HCT116 (cell line): ENCODE data around the gene ZNF160. TPM values are rescaled to one million over a fixed set of nuclear protein-coding genes. Genes with fewer than 3 reads are reported as not detected.
"Not testable (repeated sequence)": the region's sequence is repeated elsewhere in the genome, so short reads cannot be mapped to it uniquely, and the experiment has no call there.

Experiments
- ATAC-seq: fragments of 200-7000 bp; cut with Tn5 transposase; 2 replicates; pipeline ENCODE4 v1.9.1; 2020; ENCODE audit warnings: mild to moderate bottlenecking, moderate library complexity
- BruUV-seq: library from RNA; stranded (reverse); fragments of 400-500 nt; replicated peaks from 2 replicates; lab custom pipeline; 2021; lab: Mats Ljungman, UMichigan
- CTCF ChIA-PET: fragments of 300-600 bp; sonication (Branson Sonifier 250); formaldehyde crosslinking; loops from one replicate; lab custom pipeline; 2021; ENCODE audit warnings: antibody characterized with exemption; lab: Charles Lee
- POLR2A ChIA-PET: fragments of 300-600, 350-600 bp; sonication (Branson Sonifier 250); formaldehyde crosslinking; loops from one replicate; lab custom pipeline; 2021; ENCODE audit warnings: antibody characterized with exemption; lab: Charles Lee
- RAD21 ChIA-PET, 2 experiments: fragments of 300-600 bp; sonication (Branson Sonifier 250); formaldehyde crosslinking; loops; one replicate each; lab custom pipeline; 2023; ENCODE audit warnings: low total read pairs in 2 of 2; ENCODE audit not compliant: uncharacterized antibody in 2 of 2, unreplicated experiment in 2 of 2, low non-redundant PET in 1 of 2; lab: Charles Lee
- DNase-seq: peaks from one replicate; pipeline ENCODE4 v3.0.0-alpha.2; 2010; ENCODE audit warnings: low read depth, low spot score
- H2AFZ ChIP-seq: fragments of 200-600 bp; shearing (Covaris generic), sonication (generic); 2 replicates; pipeline ENCODE4 v1.6.1; 2017; ENCODE audit warnings: low read depth, mixed run types, mixed read lengths, antibody characterized with exemption, low read length; ENCODE audit not compliant: poor library complexity, severe bottlenecking
- H3K27ac ChIP-seq: 2 replicates; pipeline ENCODE4 v1.5.1; 2012; ENCODE audit warnings: low read depth, low read length
- H3K27me3 ChIP-seq: fragments of 200-600 bp; sonication (generic); 2 replicates; pipeline ENCODE4 v1.6.1; 2016; ENCODE audit warnings: mixed run types, low read length, mixed read lengths; ENCODE audit not compliant: insufficient read depth
- H3K36me3 ChIP-seq, 2 experiments: fragments of 200-500 bp in 1 of 2; fragments of 200-600 bp in 1 of 2; sonication (Bioruptor generic) in 1 of 2; sonication (generic) in 1 of 2; 2 replicates each; pipeline versions ENCODE4 v1.5.1 to v1.6.1; 2014 to 2016; ENCODE audit warnings: low read length in 2 of 2, inconsistent platforms in 1 of 2, mixed read lengths in 1 of 2, mixed run types in 1 of 2; ENCODE audit not compliant: insufficient read depth in 2 of 2, control insufficient read depth in 1 of 2
- H3K4me1 ChIP-seq, 2 experiments: fragments of 200-600 bp in 1 of 2; sonication (generic) in 1 of 2; 2 replicates each; pipeline versions ENCODE4 v1.5.1 to v1.6.1; 2012 to 2017; ENCODE audit warnings: low read length in 2 of 2, inconsistent platforms in 1 of 2, mild to moderate bottlenecking in 1 of 2, mixed read lengths in 1 of 2, mixed run types in 1 of 2, moderate library complexity in 1 of 2; ENCODE audit not compliant: insufficient read depth in 2 of 2, control insufficient read depth in 1 of 2
- H3K4me2 ChIP-seq: fragments of 200-600 bp; sonication (generic); 2 replicates; pipeline ENCODE4 v1.6.1; 2017; ENCODE audit warnings: mixed run types, low read length, mixed read lengths
- H3K4me3 ChIP-seq, 2 experiments: fragments of 200-600 bp in 1 of 2; sonication (generic) in 1 of 2; replicated peaks in 1 of 2; 2 replicates each; pipeline ENCODE4 v1.5.1; 2011 to 2016; ENCODE audit warnings: low read length in 2 of 2, control low read depth in 1 of 2, low read depth in 1 of 2, mild to moderate bottlenecking in 1 of 2, mixed read lengths in 1 of 2, mixed run types in 1 of 2
- H3K79me2 ChIP-seq: fragments of 200-600 bp; sonication (generic); 2 replicates; pipeline ENCODE4 v1.6.1; 2017; ENCODE audit warnings: mild to moderate bottlenecking, mixed run types, low read length, moderate library complexity, mixed read lengths; ENCODE audit not compliant: insufficient read depth
- H3K9ac ChIP-seq: fragments of 200-600 bp; sonication (generic); 2 replicates; pipeline ENCODE4 v1.6.1; 2016; ENCODE audit warnings: low read length, mixed read lengths
- H3K9me2 ChIP-seq: fragments of 200-600 bp; sonication (generic), shearing (Covaris generic); 2 replicates; pipeline ENCODE4 v1.6.1; 2017; ENCODE audit warnings: mixed run types, mild to moderate bottlenecking, moderate library complexity; ENCODE audit not compliant: insufficient read depth
- H3K9me3 ChIP-seq, 2 experiments: fragments of 200-500 bp in 1 of 2; fragments of 200-600 bp in 1 of 2; sonication (Bioruptor generic) in 1 of 2; sonication (generic) in 1 of 2; 2 replicates each; pipeline ENCODE4 v1.6.1; 2014 to 2017; ENCODE audit warnings: low read length in 2 of 2, mixed read lengths in 2 of 2, inconsistent platforms in 1 of 2, low read depth in 1 of 2, mild to moderate bottlenecking in 1 of 2, mixed run types in 1 of 2, moderate library complexity in 1 of 2; ENCODE audit not compliant: control insufficient read depth in 1 of 2, insufficient read depth in 1 of 2
- H4K20me1 ChIP-seq: fragments of 200-600 bp; sonication (generic), shearing (Covaris generic); 2 replicates; pipeline ENCODE4 v1.6.1; 2017; ENCODE audit warnings: mixed run types, mild to moderate bottlenecking, moderate library complexity; ENCODE audit not compliant: insufficient read depth
- CBX3 ChIP-seq: IDR thresholded peaks from 2 replicates; pipeline ENCODE4 v1.6.1; 2012; ENCODE audit warnings: low read depth
- CTCF ChIP-seq, 3 experiments: fragments of 200-600 bp in 1 of 3; sonication (generic) in 1 of 3; IDR thresholded peaks in 2 of 3; conservative IDR thresholded peaks in 1 of 3; 2 replicates each; pipeline ENCODE4 v1.5.1; 2012 to 2017; ENCODE audit warnings: low read depth in 2 of 3, low read length in 2 of 3, antibody characterized with exemption in 1 of 3, borderline replicate concordance in 1 of 3, control low read depth in 1 of 3, mild to moderate bottlenecking in 1 of 3, mixed read lengths in 1 of 3, mixed run types in 1 of 3, moderate library complexity in 1 of 3; ENCODE audit not compliant: insufficient read depth in 1 of 3
- ELF1 ChIP-seq: IDR thresholded peaks from 2 replicates; pipeline ENCODE4 v1.6.1; 2012; ENCODE audit warnings: low read depth, borderline replicate concordance
- SRF ChIP-seq: IDR thresholded peaks from 2 replicates; pipeline ENCODE4 v1.6.1; 2012; ENCODE audit warnings: low read depth
- YY1 ChIP-seq: IDR thresholded peaks from 2 replicates; pipeline ENCODE4 v1.6.1; 2011; ENCODE audit warnings: low read length, low read depth, moderate library complexity, mild to moderate bottlenecking; ENCODE audit not compliant: insufficient replicate concordance; ENCODE audit errors: extremely low read depth
- ZNF274 ChIP-seq: fragments of 200-500 bp; sonication (Bioruptor generic); IDR thresholded peaks from 2 replicates; pipeline ENCODE4 v1.6.1; 2014; ENCODE audit warnings: mild to moderate bottlenecking, low read depth, low read length, inconsistent platforms
- intact Hi-C: fragments of 100-400 bp; cut with micrococcal nuclease; formaldehyde crosslinking; loops from 2 replicates; pipeline ENCODE4 v1.10.0; 2022
- total RNA-seq: library from RNA; stranded (reverse); gene quantifications from one replicate; pipeline ENCODE4 v1.2.1, GENCODE V29; 2021; ENCODE audit not compliant: unreplicated experiment

ZNF160 gene
- total RNA-seq, 1 experiment from 2014 or later: 14.9 TPM

- ATAC-seq: no peak
- CTCF ChIA-PET: no interaction called here
Measured at GRCh38 chr19:53130506-53130905, 27.3 kb upstream of the ZNF160 start.

GRCh38 chr19:53126733-53127526 is 23.7 kb upstream of the ZNF160 start:
- DNase-seq, ATAC-seq, CTCF ChIA-PET, H3K4me3 ChIP-seq, BruUV-seq, H3K27me3 ChIP-seq, H3K4me1 ChIP-seq, RAD21 ChIA-PET, H3K9me2 ChIP-seq, H2AFZ ChIP-seq, H3K79me2 ChIP-seq, H3K9me3 ChIP-seq, H3K9ac ChIP-seq, H4K20me1 ChIP-seq, H3K4me2 ChIP-seq, H3K27ac ChIP-seq, intact Hi-C loops, POLR2A ChIA-PET, H3K36me3 ChIP-seq: not testable (repeated sequence)

More at GRCh38 chr19:53130506-53130905, 27.3 kb upstream of the ZNF160 start:
- Histone ChIP-seq H3K4me2 (no peak overlapping the region), H3K36me3 (no peaks in the 10 kb centered on the region), H3K27me3 (no peaks in the 10 kb centered on the region), H3K9me2 (no peaks in the 10 kb centered on the region), H3K9ac (no peak overlapping the region), H4K20me1 (no peaks in the 10 kb centered on the region), H3K27ac (no peak overlapping the region), H2AFZ (no peak overlapping the region), H3K9me3 (no peaks in the 10 kb centered on the region; a peak in 3 of 4 replicates), H3K79me2 (no peaks in the 10 kb centered on the region), H3K4me3 (no peak overlapping the region), H3K4me1 (no peaks in the 10 kb centered on the region)
- DNase-seq: no peak
- TF ChIP-seq ELF1 (no peak), CBX3 (no peak), CTCF (IDR thresholded peaks at IDR 0.05 in 2 of 3, conservative IDR thresholded peaks at IDR 0.05 in 1 of 3; ENCODE audit: borderline replicate concordance in 1 of 3, insufficient read depth in 1 of 3, low read depth in 2 of 3, low read length in 2 of 3) (no peak), ZNF274 (no peak), YY1 (no peak), SRF (no peak)
- no TSS peak for BruUV-seq
- RAD21 ChIA-PET: no interaction called here
- intact Hi-C loops: loop anchor here (2.0 kb wide), 1 partner anchor 32 kb away; no protein-coding TSS in a partner anchor
- POLR2A ChIA-PET: no interaction called here
